ENCODE results near the gene COX4I1. TPM values are rescaled to one million over a fixed set of nuclear protein-coding genes. Genes with fewer than 3 reads are reported as not detected.

COX4I1 gene
- total RNA-seq, 1 experiment from 2014 or later: 506 TPM

DNA sequence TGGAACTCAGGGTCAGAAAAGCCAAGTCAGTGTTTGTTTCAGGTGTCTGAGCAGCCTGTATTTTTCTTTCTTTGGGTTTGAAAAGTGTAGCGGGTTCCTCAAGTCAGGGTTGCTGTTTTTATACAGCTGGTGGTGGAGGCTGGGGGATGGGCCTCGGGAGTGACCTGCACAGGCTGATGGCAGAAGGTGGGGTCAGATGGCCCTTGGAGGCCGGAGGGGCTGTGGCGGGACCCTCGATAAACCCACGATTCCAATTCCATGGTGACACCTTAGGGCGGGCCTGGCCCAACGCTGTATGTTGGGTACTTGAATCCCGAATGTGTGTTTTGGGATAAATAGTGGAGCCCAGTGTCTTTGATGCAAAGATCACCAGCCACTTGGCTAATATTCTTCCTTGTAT lies 28.7 kb downstream of the COX4I1 start:
- no peaks in the 10 kb centered on the region for H3K27me3 ChIP-seq (ENCODE audit: insufficient read depth, low read length)
- no CpG with 5 or more reads among the region's 9 CpGs for WGBS (ENCODE audit: extremely low coverage, insufficient read length, low lambda C conversion rate)
- peaks cover 0 to 2% (median 0%) of the 10 kb centered on the region in 3 experiments; a peak in 1 of 7 replicates for H3K36me3 Mint-ChIP-seq (ENCODE audit: insufficient read depth in 1 of 3, low read depth in 3 of 3)
- TF ChIP-seq, protein P1, sequence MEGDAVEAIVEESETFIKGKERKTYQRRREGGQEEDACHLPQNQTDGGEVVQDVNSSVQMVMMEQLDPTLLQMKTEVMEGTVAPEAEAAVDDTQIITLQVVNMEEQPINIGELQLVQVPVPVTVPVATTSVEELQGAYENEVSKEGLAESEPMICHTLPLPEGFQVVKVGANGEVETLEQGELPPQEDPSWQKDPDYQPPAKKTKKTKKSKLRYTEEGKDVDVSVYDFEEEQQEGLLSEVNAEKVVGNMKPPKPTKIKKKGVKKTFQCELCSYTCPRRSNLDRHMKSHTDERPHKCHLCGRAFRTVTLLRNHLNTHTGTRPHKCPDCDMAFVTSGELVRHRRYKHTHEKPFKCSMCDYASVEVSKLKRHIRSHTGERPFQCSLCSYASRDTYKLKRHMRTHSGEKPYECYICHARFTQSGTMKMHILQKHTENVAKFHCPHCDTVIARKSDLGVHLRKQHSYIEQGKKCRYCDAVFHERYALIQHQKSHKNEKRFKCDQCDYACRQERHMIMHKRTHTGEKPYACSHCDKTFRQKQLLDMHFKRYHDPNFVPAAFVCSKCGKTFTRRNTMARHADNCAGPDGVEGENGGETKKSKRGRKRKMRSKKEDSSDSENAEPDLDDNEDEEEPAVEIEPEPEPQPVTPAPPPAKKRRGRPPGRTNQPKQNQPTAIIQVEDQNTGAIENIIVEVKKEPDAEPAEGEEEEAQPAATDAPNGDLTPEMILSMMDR (conservative IDR thresholded peaks at IDR 0.05): no peak
- no peaks in the 10 kb centered on the region for H4K20me1 ChIP-seq (ENCODE audit: control insufficient read depth, insufficient read depth, insufficient read length)
- no peaks in the 10 kb centered on the region for H3K23me2 ChIP-seq (ENCODE audit: insufficient read length, low read depth, low read length, poor library complexity, severe bottlenecking)
- no peak overlapping the region for H3K23ac ChIP-seq (ENCODE audit: insufficient read length, low read depth, low read length)
- no peak overlapping the region for H3K9ac ChIP-seq (ENCODE audit: extremely low read depth, insufficient read length, low read length)
- no peak overlapping the region for H3K18ac ChIP-seq (ENCODE audit: insufficient read length, low read depth, low read length)
- no peaks in the 10 kb centered on the region for H3K9me3 ChIP-seq (ENCODE audit: control insufficient read depth, low read depth, low read length)
- no peak overlapping the region for H2AFZ ChIP-seq (ENCODE audit: low read length)
- no peak overlapping the region for H2BK20ac ChIP-seq (ENCODE audit: low read depth, low read length, poor library complexity, severe bottlenecking)
- H3K4ac ChIP-seq (ENCODE audit: low read depth, low read length): no peak overlapping the region
- no peak overlapping the region for H3K14ac ChIP-seq (ENCODE audit: insufficient read depth, low read length)
- peaks cover 0 to 7% of the 10 kb centered on the region in 2 experiments; a peak in 2 of 4 replicates for H3K4me1 Mint-ChIP-seq
- no peak overlapping the region for H3K4me2 ChIP-seq (ENCODE audit: insufficient read depth, insufficient read length, low read length)
- no peak overlapping the region for H2AK5ac ChIP-seq (ENCODE audit: insufficient read length, low read length)
- no peak overlapping the region for H2BK15ac ChIP-seq (ENCODE audit: low read depth, low read length)
- H3K27ac Mint-ChIP-seq: no peak overlapping the region
- H4K91ac ChIP-seq (ENCODE audit: insufficient read length, low read depth, low read length): no peak overlapping the region
- H3T11ph ChIP-seq (ENCODE audit: low read length): no peak overlapping the region
- no peak overlapping the region for H2BK5ac ChIP-seq (ENCODE audit: insufficient read length, low read length)
- H3K27ac ChIP-seq (ENCODE audit: insufficient read length, low read depth, low read length): no peak overlapping the region
- no peak overlapping the region for H2BK120ac ChIP-seq (ENCODE audit: low read depth, low read length, poor library complexity, severe bottlenecking)
- H4K5ac ChIP-seq (ENCODE audit: insufficient read length, low read depth, low read length): no peak overlapping the region
- no peak overlapping the region for H3K4me3 Mint-ChIP-seq
- H4K8ac ChIP-seq (replicated peaks; ENCODE audit: insufficient read length, low read depth, low read length): no peak overlapping the region
- peaks cover 8 to 9% of the 10 kb centered on the region in 2 experiments; a peak in 4 of 5 replicates for H3K9me3 Mint-ChIP-seq
- DNase-seq: no peak
- H2BK12ac ChIP-seq (ENCODE audit: insufficient read length, low read depth, low read length): no peak overlapping the region
- no peaks in the 10 kb centered on the region for H3K79me2 ChIP-seq (ENCODE audit: insufficient read depth, low read length)
- H3K56ac ChIP-seq (ENCODE audit: insufficient read length, low read depth, low read length): no peak overlapping the region
- peaks cover 18% of the 10 kb centered on the region for H3K27me3 Mint-ChIP-seq (ENCODE audit: low read depth)
- no peaks in the 10 kb centered on the region for H3K79me1 ChIP-seq (ENCODE audit: insufficient read depth, low read depth, low read length, poor library complexity, severe bottlenecking)
- no peaks in the 10 kb centered on the region for H3K4me1 ChIP-seq (ENCODE audit: insufficient read depth, low read length)

Data from H9 (cell line).